Myometrial cell (primary cell): Measurements from ENCODE around the gene CD96. TPM values are rescaled to one million over a fixed set of nuclear protein-coding genes. Genes with fewer than 3 reads are reported as not detected.

Source experiments
- total RNA-seq: library from RNA; depleted of rRNA; stranded (reverse); fragments of >200 nt; gene quantifications from 2 replicates; pipeline ENCODE4 v1.2.3, GENCODE V29; 2015

Gene CD96, protein sequence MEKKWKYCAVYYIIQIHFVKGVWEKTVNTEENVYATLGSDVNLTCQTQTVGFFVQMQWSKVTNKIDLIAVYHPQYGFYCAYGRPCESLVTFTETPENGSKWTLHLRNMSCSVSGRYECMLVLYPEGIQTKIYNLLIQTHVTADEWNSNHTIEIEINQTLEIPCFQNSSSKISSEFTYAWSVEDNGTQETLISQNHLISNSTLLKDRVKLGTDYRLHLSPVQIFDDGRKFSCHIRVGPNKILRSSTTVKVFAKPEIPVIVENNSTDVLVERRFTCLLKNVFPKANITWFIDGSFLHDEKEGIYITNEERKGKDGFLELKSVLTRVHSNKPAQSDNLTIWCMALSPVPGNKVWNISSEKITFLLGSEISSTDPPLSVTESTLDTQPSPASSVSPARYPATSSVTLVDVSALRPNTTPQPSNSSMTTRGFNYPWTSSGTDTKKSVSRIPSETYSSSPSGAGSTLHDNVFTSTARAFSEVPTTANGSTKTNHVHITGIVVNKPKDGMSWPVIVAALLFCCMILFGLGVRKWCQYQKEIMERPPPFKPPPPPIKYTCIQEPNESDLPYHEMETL
- total RNA-seq, result not detected in 2 replicates

DNA sequence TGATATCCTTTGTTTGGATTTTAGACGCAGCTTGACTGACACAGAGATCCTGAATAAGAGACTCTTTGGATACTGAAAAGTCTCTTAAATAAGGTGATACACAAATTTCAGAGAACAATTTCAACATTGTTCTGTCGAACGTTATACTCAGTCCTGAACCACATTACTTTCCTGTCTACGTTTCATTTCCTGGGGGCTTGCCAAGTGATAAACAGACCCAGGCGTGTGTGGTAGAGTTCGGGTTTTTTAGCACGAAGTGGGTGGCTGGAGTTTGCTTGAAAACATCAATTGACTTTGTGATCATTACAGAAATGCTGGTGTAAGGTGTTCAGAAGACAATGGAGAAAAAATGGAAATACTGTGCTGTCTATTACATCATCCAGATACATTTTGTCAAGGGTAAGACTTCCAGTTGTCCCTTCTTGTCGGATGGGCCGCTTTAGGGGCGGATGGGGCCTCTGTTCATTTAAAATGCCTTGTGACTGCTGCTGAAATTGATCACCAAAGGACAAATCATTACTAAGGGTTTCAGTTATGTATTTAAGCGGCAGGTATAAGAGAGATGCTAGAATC, at the start of gene CD96:
TSS of gene CD96 (plus strand) at position 287 of the 573 bp plus-strand sequence. CDS start at position 339, 52 bp downstream.

DNA sequence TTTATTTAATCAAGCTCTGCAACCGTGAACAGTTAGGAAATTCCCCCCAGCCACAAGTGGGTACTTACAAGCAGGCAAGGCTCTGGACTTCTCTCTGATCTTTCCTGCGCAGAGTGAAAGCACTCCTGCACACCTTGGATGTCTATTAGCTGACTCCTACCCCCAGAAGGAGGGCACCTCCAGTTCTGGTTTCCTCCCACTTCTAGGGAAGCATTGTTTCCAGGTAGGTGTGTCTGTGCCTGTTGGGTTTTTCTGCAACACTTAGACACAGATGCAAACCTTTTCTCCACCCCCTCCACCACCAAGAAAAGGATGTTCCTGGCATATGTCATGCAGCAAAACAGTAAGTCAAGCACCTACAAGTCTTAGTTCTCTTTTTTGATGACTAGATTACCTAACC, 53.2 kb downstream of the CD96 start, which contains the start of gene ZBED2:
TSS of gene ZBED2 (minus strand) at position 115 of the 400 bp plus-strand sequence. CDS start 1,145 bp downstream, outside the sequence.

Other genes with a start within 250 kb of the CD96 start
- gene ZBED2, start 53.1 kb downstream of the CD96 start, total RNA-seq, result not detected in 2 replicates
- gene PLCXD2, start 132.5 kb downstream of the CD96 start, total RNA-seq, result under 0.01 TPM in 2 replicates